Skeletal muscle tissue (tissue), 4 donors: Measurements from ENCODE around the gene SULT1C3. TPM values are rescaled to one million over a fixed set of nuclear protein-coding genes. Genes with fewer than 3 reads are reported as not detected.

Experiments
- H3K27ac ChIP-seq: one replicate; pipeline ENCODE4 v1.7.0; 2013; ENCODE audit warnings: mild to moderate bottlenecking, low read depth, low read length, inconsistent platforms
- H3K27me3 ChIP-seq, 3 donors: one replicate each; pipeline ENCODE4 v1.7.0; 2013; ENCODE audit warnings: low read length in 3 of 3; ENCODE audit not compliant: control insufficient read depth in 3 of 3, insufficient read depth in 3 of 3
- H3K36me3 ChIP-seq, 3 donors: one replicate each; pipeline ENCODE4 v1.7.0; 2013; ENCODE audit warnings: low read length in 3 of 3; ENCODE audit not compliant: control insufficient read depth in 3 of 3, insufficient read depth in 3 of 3
- H3K4me1 ChIP-seq, 3 donors: one replicate each; pipeline ENCODE4 v1.7.0; 2013; ENCODE audit warnings: low read length in 3 of 3, mild to moderate bottlenecking in 3 of 3; ENCODE audit not compliant: control insufficient read depth in 3 of 3, insufficient read depth in 3 of 3
- H3K4me3 ChIP-seq, 3 donors: one replicate each; pipeline ENCODE4 v1.7.0; 2013; ENCODE audit warnings: low read length in 3 of 3
- H3K9ac ChIP-seq, 3 donors: one replicate each; pipeline ENCODE4 v1.7.0; 2013; ENCODE audit warnings: low read length in 3 of 3, mild to moderate bottlenecking in 3 of 3, moderate library complexity in 2 of 3, low read depth in 1 of 3
- H3K9me3 ChIP-seq, 3 donors: one replicate each; pipeline ENCODE4 v1.7.0; 2013; ENCODE audit warnings: low read length in 3 of 3; ENCODE audit not compliant: control insufficient read depth in 3 of 3
- total RNA-seq: library from RNA; depleted of rRNA; stranded (reverse); fragments of >200 nt; gene quantifications from one replicate; pipeline ENCODE4 v1.2.3, GENCODE V29; 2014
- donor health status: Osteomylitis.

SULT1C3 gene
- total RNA-seq, 1 donor from 2014 or later = not detected

GRCh38 chr2:108236676-108237335, 3.0 kb upstream of the SULT1C3 start:
- Histone ChIP-seq H3K9me3 (no peaks in the 10 kb centered on the region), H3K36me3 (no peaks in the 10 kb centered on the region), H3K4me1 (no peaks in the 10 kb centered on the region), H3K27ac (no peak overlapping the region), H3K9ac (no peak overlapping the region), H3K27me3 (no peaks in the 10 kb centered on the region), H3K4me3 (no peak overlapping the region)

DNA sequence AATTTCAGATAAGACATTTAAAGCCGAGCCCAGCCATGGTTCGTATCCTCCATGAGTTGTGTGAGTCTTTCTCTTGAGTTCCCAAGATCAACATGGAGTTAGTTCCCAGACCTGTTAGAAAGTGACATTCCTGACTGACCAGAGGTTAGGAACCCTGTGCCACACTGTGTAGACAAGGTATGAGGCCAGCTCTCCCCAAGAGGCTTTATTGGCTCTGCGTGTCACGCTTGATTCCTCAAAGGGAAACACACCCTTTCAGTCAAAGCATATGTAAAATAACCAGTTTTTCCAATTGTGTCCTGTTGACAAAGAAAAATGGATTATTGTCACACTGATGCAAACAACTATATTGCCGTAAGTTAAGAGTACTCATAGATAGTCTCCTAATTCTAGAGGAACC, 1.2 kb downstream of the SULT1C3 start:
- Histone ChIP-seq H3K4me3 (no peak overlapping the region), H3K27me3 (no peaks in the 10 kb centered on the region), H3K9ac (no peak overlapping the region), H3K4me1 (no peaks in the 10 kb centered on the region), H3K36me3 (no peaks in the 10 kb centered on the region), H3K27ac (no peak overlapping the region), H3K9me3 (no peaks in the 10 kb centered on the region)

GRCh38 chr2:108243566-108243965, 3.8 kb downstream of the SULT1C3 start:
- Histone ChIP-seq H3K9me3 (no peaks in the 10 kb centered on the region), H3K4me3 (no peak overlapping the region), H3K36me3 (no peaks in the 10 kb centered on the region), H3K27me3 (no peaks in the 10 kb centered on the region), H3K4me1 (no peaks in the 10 kb centered on the region), H3K9ac (no peak overlapping the region), H3K27ac (no peak overlapping the region)

GRCh38 chr2:108244667-108245414, 5.1 kb downstream of the SULT1C3 start:
- Histone ChIP-seq H3K9me3 (no peaks in the 10 kb centered on the region), H3K36me3 (no peaks in the 10 kb centered on the region), H3K9ac (no peak overlapping the region), H3K4me1 (no peaks in the 10 kb centered on the region), H3K4me3 (no peak overlapping the region), H3K27ac (no peak overlapping the region), H3K27me3 (no peaks in the 10 kb centered on the region)

DNA sequence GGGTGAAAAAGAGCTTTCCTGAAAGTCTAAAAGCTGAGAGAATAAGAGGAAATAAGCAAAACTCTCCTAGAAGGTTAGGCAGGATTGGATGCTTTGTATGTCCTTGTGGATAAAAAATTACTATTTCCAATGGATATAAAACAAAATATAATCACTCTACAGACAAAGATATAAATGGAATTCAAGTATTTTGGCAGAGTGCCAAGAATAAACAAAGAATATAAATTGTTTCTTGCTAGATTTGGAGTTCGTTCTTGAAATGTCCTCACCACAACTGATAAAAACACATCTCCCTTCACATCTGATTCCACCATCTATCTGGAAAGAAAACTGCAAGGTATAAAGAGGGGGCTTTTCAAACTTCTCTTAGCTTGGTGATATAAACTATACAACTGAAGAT, 13.3 kb downstream of the SULT1C3 start:
- Histone ChIP-seq H3K27ac (no peak overlapping the region), H3K36me3 (no peaks in the 10 kb centered on the region), H3K9me3 (peaks cover 0 to 2% (median 0%) of the 10 kb centered on the region in 3 donors), H3K9ac (no peak overlapping the region), H3K4me3 (no peak overlapping the region), H3K27me3 (no peaks in the 10 kb centered on the region), H3K4me1 (no peaks in the 10 kb centered on the region)

DNA sequence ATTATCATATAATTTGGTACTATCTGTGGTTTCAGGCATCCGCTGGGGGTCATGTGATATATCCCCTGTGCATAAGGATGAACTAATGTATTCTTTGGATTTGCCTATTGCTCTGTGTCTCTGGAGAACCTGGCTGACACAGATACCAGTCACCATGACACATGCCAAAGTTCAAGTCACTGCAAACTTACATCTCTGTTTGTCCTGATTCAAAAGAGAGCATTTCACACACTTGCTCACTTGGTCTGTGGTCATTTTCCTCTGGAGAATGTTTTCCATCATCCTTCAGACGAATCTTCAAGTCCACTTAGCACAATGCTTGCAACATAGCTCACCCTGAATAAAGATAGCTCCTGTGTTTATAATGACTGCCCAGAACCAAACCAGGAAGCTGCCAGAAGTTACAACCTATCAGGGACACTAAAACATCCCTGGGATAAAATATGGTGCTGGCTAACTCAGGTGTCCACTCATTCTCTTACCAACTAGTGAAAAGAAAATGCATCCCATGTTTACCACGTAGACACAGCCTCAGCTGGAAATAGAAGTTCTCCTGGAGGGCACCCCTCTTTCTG, 18.1 kb downstream of the SULT1C3 start:
- Histone ChIP-seq H3K9me3 (no peaks in the 10 kb centered on the region), H3K36me3 (no peaks in the 10 kb centered on the region), H3K27ac (no peak overlapping the region), H3K9ac (no peak overlapping the region), H3K4me3 (no peak overlapping the region), H3K27me3 (no peaks in the 10 kb centered on the region), H3K4me1 (no peaks in the 10 kb centered on the region)

- Histone ChIP-seq H3K27ac (no peak overlapping the region), H3K36me3 (no peaks in the 10 kb centered on the region)
Measured at GRCh38 chr2:108260773-108261172, 21.0 kb downstream of the SULT1C3 start.

GRCh38 chr2:108262036-108262435, 22.3 kb downstream of the SULT1C3 start:
- Histone ChIP-seq H3K36me3 (no peaks in the 10 kb centered on the region), H3K4me1 (no peaks in the 10 kb centered on the region), H3K27ac (no peak overlapping the region), H3K27me3 (no peaks in the 10 kb centered on the region), H3K9me3 (no peaks in the 10 kb centered on the region), H3K9ac (no peak overlapping the region), H3K4me3 (no peak overlapping the region)

More at GRCh38 chr2:108260773-108261172, 21.0 kb downstream of the SULT1C3 start:
- H3K4me3 ChIP-seq = no peak overlapping the region
- H3K9ac ChIP-seq = no peak overlapping the region
- H3K9me3 ChIP-seq = no peaks in the 10 kb centered on the region
- H3K27me3 ChIP-seq = no peaks in the 10 kb centered on the region
- no peaks in the 10 kb centered on the region for H3K4me1 ChIP-seq

GRCh38 chr2:108263401-108263800, 23.6 kb downstream of the SULT1C3 start:
- no peak overlapping the region for H3K9ac ChIP-seq

GRCh38 chr2:108266218-108266617, 26.4 kb downstream of the SULT1C3 start:
- no peaks in the 10 kb centered on the region for H3K9me3 ChIP-seq
- no peak overlapping the region for H3K27ac ChIP-seq
- H3K36me3 ChIP-seq = no peaks in the 10 kb centered on the region
- H3K4me3 ChIP-seq = no peak overlapping the region
- no peaks in the 10 kb centered on the region for H3K27me3 ChIP-seq
- H3K4me1 ChIP-seq = no peaks in the 10 kb centered on the region
- H3K9ac ChIP-seq = no peak overlapping the region

More at GRCh38 chr2:108263401-108263800, 23.6 kb downstream of the SULT1C3 start:
- no peak overlapping the region for H3K4me3 ChIP-seq
- no peaks in the 10 kb centered on the region for H3K4me1 ChIP-seq
- no peaks in the 10 kb centered on the region for H3K36me3 ChIP-seq
- no peaks in the 10 kb centered on the region for H3K9me3 ChIP-seq
- no peaks in the 10 kb centered on the region for H3K27me3 ChIP-seq
- H3K27ac ChIP-seq = no peak overlapping the region
